HepG2 (cell line): ENCODE measurements around the gene PDGFB. TPM values are rescaled to one million over a fixed set of nuclear protein-coding genes. Genes with fewer than 3 reads are reported as not detected.

ENCODE experiments used
- AKAP8 ChIP-seq: sonication (generic); formaldehyde crosslinking; IDR thresholded peaks from 2 replicates; pipeline ENCODE4 v1.5.1; 2020; ENCODE audit warnings: mild to moderate bottlenecking, missing genetic modification reagents
- ARNTL ChIP-seq: sonication (generic); formaldehyde crosslinking; IDR thresholded peaks from 2 replicates; pipeline ENCODE4 v1.4.0; 2020; ENCODE audit warnings: mild to moderate bottlenecking, missing genetic modification reagents
- CENPT ChIP-seq: sonication (generic); formaldehyde crosslinking; IDR thresholded peaks from 2 replicates; pipeline ENCODE4 v1.8.0; 2022; ENCODE audit warnings: low read depth, mild to moderate bottlenecking, moderate library complexity, missing genetic modification reagents
- RAD21 ChIP-seq: fragments of 450-650 bp; formaldehyde crosslinking; IDR thresholded peaks from 2 replicates; pipeline ENCODE4 v1.5.0; 2020; ENCODE audit warnings: mild to moderate bottlenecking
- RARA ChIP-seq: IDR thresholded peaks from 2 replicates; pipeline ENCODE4 v1.6.1; 2016; ENCODE audit warnings: missing genetic modification reagents, missing compliant biosample characterization
- ZBTB7B ChIP-seq: sonication (generic); formaldehyde crosslinking; IDR thresholded peaks from 2 replicates; pipeline ENCODE4 v1.4.0; 2020; ENCODE audit warnings: missing genetic modification reagents
- ZFYVE20 ChIP-seq: sonication (generic); formaldehyde crosslinking; IDR thresholded peaks from 2 replicates; pipeline ENCODE4 v1.8.0; 2023; ENCODE audit warnings: low read depth, mild to moderate bottlenecking, moderate library complexity, missing genetic modification reagents, borderline replicate concordance
- polyA plus RNA-seq, 8 experiments: library from polyadenylated mRNA; depleted of rRNA in 3 of 8; stranded (reverse) in 7 of 8; unstranded in 1 of 8; fragments of >200 nt; fragmentation: Illumina TruSeq in 4 of 8; extraction: Trizol in 4 of 8; gene quantifications; 2 replicates each; pipeline versions ENCODE4 v1.2.1 to v1.2.3, GENCODE V29; 2011 to 2016; ENCODE audit warnings: low read depth in 4 of 8, missing spikeins in 1 of 8, mixed read lengths in 1 of 8; ENCODE audit not compliant: insufficient read depth in 1 of 8
- total RNA-seq, 5 experiments: library from RNA; depleted of rRNA; stranded (reverse); fragments of >200 nt; fragmentation: Illumina TruSeq; extraction: Trizol; gene quantifications; 2 replicates each; pipeline ENCODE4 v1.2.3, GENCODE V29; 2016; ENCODE audit warnings: low read depth in 1 of 5
- TF ChIP-seq, protein P1 (sequence below): sonication (generic); formaldehyde crosslinking; IDR thresholded peaks from 2 replicates; pipeline ENCODE4 v1.9.0; 2021; ENCODE audit warnings: missing genetic modification reagents, borderline replicate concordance
- TF ChIP-seq, protein P2 (sequence below): sonication (generic); formaldehyde crosslinking; IDR thresholded peaks from 2 replicates; pipeline ENCODE4 v1.4.0; 2020; ENCODE audit warnings: missing genetic modification reagents, borderline replicate concordance
- TF ChIP-seq, protein P3 (sequence below): IDR thresholded peaks from 2 replicates; pipeline ENCODE4 v1.6.1; 2016; ENCODE audit warnings: mild to moderate bottlenecking, missing biosample characterization, missing genetic modification reagents
- TF ChIP-seq, protein P4 (sequence below): IDR thresholded peaks from 2 replicates; pipeline ENCODE4 v1.6.1; 2016; ENCODE audit warnings: low read depth, control low read depth
- TF ChIP-seq, protein P5 (sequence below): sonication (generic); formaldehyde crosslinking; IDR thresholded peaks from 2 replicates; pipeline ENCODE4 v1.5.1; 2020; ENCODE audit warnings: mild to moderate bottlenecking, missing genetic modification reagents, borderline replicate concordance

PDGFB gene
- total and polyA plus RNA-seq, 2 of the 13 experiments (the other 11 are each of a cell fraction or from before 2014, with no cell fraction given): 1.4 to 10.1 TPM

DNA sequence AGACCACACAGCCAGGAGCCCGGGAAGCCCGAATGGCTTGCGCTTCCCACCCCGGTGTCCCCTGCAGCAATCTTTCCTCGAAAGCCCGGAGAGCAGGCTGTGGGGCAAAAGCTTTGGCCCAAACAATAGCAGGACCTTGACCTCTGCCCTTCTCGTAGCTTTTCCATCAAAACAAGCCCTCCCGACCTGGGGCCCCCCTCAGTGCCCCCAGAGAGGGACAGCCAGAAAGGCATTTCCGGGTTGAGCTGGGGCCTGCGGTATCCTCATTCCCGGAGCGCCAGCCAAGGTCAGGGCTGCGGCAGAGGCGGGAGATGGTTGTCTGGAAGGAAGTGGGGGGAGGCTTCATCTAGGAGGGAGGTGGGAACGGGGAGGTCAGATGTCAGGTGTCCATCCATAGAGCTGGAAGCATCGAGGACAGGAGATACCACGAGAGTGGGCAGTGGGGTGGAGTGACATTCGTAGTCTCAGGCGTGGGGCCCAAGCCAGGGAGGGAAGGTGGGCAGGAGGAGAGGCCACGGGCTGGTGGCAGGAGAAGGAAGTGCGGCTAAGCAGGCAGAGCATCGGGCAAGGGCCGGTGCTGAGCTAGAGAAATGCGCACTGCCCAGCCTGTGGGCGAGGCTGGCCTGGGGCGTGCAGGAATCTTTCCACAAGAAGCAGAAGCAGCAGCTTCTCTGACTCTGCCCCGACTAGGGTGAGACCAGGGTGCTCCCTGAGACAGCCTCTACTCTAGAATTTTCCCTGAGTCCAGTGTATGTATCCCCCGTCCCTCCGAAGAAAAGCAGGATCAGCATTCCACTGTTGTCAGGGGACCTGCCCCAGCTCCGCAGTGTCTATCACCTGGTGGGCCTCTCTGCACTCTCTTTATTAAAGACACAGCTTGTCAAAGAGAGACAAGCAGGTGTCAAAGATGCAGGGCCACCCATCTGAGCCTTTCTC, 14.3 kb downstream of the PDGFB start (continued):
- TF ChIP-seq, protein P1, sequence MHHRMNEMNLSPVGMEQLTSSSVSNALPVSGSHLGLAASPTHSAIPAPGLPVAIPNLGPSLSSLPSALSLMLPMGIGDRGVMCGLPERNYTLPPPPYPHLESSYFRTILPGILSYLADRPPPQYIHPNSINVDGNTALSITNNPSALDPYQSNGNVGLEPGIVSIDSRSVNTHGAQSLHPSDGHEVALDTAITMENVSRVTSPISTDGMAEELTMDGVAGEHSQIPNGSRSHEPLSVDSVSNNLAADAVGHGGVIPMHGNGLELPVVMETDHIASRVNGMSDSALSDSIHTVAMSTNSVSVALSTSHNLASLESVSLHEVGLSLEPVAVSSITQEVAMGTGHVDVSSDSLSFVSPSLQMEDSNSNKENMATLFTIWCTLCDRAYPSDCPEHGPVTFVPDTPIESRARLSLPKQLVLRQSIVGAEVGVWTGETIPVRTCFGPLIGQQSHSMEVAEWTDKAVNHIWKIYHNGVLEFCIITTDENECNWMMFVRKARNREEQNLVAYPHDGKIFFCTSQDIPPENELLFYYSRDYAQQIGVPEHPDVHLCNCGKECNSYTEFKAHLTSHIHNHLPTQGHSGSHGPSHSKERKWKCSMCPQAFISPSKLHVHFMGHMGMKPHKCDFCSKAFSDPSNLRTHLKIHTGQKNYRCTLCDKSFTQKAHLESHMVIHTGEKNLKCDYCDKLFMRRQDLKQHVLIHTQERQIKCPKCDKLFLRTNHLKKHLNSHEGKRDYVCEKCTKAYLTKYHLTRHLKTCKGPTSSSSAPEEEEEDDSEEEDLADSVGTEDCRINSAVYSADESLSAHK (CRISPR knock-in tag): no peak
- TF ChIP-seq AKAP8 (CRISPR knock-in tag) (no peak), CENPT (CRISPR knock-in tag) (no peak), RARA (peak; percentile 100), ARNTL (CRISPR knock-in tag) (peak; percentile 93), ZFYVE20 (CRISPR knock-in tag) (no peak), ZBTB7B (peak; percentile 95), RAD21 (CRISPR knock-in tag) (no peak)
- TF ChIP-seq, protein P2, sequence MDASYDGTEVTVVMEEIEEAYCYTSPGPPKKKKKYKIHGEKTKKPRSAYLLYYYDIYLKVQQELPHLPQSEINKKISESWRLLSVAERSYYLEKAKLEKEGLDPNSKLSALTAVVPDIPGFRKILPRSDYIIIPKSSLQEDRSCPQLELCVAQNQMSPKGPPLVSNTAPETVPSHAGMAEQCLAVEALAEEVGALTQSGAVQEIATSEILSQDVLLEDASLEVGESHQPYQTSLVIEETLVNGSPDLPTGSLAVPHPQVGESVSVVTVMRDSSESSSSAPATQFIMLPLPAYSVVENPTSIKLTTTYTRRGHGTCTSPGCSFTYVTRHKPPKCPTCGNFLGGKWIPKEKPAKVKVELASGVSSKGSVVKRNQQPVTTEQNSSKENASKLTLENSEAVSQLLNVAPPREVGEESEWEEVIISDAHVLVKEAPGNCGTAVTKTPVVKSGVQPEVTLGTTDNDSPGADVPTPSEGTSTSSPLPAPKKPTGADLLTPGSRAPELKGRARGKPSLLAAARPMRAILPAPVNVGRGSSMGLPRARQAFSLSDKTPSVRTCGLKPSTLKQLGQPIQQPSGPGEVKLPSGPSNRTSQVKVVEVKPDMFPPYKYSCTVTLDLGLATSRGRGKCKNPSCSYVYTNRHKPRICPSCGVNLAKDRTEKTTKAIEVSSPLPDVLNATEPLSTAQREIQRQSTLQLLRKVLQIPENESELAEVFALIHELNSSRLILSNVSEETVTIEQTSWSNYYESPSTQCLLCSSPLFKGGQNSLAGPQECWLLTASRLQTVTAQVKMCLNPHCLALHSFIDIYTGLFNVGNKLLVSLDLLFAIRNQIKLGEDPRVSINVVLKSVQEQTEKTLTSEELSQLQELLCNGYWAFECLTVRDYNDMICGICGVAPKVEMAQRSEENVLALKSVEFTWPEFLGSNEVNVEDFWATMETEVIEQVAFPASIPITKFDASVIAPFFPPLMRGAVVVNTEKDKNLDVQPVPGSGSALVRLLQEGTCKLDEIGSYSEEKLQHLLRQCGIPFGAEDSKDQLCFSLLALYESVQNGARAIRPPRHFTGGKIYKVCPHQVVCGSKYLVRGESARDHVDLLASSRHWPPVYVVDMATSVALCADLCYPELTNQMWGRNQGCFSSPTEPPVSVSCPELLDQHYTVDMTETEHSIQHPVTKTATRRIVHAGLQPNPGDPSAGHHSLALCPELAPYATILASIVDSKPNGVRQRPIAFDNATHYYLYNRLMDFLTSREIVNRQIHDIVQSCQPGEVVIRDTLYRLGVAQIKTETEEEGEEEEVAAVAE: peak; percentile 53; the same call in 1 of the 2 replicates
- TF ChIP-seq, protein P3, sequence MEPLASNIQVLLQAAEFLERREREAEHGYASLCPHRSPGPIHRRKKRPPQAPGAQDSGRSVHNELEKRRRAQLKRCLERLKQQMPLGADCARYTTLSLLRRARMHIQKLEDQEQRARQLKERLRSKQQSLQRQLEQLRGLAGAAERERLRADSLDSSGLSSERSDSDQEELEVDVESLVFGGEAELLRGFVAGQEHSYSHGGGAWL (CRISPR knock-in tag): no peak; the same call in 1 of the 2 replicates
- TF ChIP-seq, protein P4, sequence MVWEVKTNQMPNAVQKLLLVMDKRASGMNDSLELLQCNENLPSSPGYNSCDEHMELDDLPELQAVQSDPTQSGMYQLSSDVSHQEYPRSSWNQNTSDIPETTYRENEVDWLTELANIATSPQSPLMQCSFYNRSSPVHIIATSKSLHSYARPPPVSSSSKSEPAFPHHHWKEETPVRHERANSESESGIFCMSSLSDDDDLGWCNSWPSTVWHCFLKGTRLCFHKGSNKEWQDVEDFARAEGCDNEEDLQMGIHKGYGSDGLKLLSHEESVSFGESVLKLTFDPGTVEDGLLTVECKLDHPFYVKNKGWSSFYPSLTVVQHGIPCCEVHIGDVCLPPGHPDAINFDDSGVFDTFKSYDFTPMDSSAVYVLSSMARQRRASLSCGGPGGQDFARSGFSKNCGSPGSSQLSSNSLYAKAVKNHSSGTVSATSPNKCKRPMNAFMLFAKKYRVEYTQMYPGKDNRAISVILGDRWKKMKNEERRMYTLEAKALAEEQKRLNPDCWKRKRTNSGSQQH: no peak
- TF ChIP-seq, protein P5, sequence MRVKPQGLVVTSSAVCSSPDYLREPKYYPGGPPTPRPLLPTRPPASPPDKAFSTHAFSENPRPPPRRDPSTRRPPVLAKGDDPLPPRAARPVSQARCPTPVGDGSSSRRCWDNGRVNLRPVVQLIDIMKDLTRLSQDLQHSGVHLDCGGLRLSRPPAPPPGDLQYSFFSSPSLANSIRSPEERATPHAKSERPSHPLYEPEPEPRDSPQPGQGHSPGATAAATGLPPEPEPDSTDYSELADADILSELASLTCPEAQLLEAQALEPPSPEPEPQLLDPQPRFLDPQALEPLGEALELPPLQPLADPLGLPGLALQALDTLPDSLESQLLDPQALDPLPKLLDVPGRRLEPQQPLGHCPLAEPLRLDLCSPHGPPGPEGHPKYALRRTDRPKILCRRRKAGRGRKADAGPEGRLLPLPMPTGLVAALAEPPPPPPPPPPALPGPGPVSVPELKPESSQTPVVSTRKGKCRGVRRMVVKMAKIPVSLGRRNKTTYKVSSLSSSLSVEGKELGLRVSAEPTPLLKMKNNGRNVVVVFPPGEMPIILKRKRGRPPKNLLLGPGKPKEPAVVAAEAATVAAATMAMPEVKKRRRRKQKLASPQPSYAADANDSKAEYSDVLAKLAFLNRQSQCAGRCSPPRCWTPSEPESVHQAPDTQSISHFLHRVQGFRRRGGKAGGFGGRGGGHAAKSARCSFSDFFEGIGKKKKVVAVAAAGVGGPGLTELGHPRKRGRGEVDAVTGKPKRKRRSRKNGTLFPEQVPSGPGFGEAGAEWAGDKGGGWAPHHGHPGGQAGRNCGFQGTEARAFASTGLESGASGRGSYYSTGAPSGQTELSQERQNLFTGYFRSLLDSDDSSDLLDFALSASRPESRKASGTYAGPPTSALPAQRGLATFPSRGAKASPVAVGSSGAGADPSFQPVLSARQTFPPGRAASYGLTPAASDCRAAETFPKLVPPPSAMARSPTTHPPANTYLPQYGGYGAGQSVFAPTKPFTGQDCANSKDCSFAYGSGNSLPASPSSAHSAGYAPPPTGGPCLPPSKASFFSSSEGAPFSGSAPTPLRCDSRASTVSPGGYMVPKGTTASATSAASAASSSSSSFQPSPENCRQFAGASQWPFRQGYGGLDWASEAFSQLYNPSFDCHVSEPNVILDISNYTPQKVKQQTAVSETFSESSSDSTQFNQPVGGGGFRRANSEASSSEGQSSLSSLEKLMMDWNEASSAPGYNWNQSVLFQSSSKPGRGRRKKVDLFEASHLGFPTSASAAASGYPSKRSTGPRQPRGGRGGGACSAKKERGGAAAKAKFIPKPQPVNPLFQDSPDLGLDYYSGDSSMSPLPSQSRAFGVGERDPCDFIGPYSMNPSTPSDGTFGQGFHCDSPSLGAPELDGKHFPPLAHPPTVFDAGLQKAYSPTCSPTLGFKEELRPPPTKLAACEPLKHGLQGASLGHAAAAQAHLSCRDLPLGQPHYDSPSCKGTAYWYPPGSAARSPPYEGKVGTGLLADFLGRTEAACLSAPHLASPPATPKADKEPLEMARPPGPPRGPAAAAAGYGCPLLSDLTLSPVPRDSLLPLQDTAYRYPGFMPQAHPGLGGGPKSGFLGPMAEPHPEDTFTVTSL: peak; percentile 83; the same call in 1 of the 2 replicates
